Astrocyte (in vitro differentiated cells and primary cell): ENCODE data around the gene CAT. TPM values are rescaled to one million over a fixed set of nuclear protein-coding genes. Genes with fewer than 3 reads are reported as not detected.

Source experiments
- DNase-seq: peaks from one replicate; pipeline ENCODE4 v3.0.0-alpha.2; 2010; ENCODE audit warnings: low read depth
- FAIRE-seq: peaks from 2 replicates; lab custom pipeline; 2011; peaks lifted over from hg19 to GRCh38; lab: Jason Lieb, UNC
- H2AFZ ChIP-seq: 2 replicates; pipeline ENCODE4 v1.6.0; 2012; ENCODE audit warnings: low read depth, low read length, inconsistent platforms
- H3K27ac ChIP-seq: 2 replicates; pipeline ENCODE4 v1.5.1; 2011; ENCODE audit warnings: low read depth, low read length, inconsistent platforms
- H3K27me3 ChIP-seq: 2 replicates; pipeline ENCODE4 v1.6.0; 2011; ENCODE audit warnings: low read length, inconsistent platforms; ENCODE audit not compliant: insufficient read depth
- H3K36me3 ChIP-seq: 2 replicates; pipeline ENCODE4 v1.5.1; 2011; ENCODE audit warnings: low read length, inconsistent platforms; ENCODE audit not compliant: insufficient read depth
- H3K4me1 ChIP-seq: 2 replicates; pipeline ENCODE4 v1.5.1; 2011; ENCODE audit warnings: low read length, inconsistent platforms; ENCODE audit not compliant: insufficient read depth
- H3K4me2 ChIP-seq: 2 replicates; pipeline ENCODE4 v1.6.0; 2012; ENCODE audit warnings: low read length, inconsistent platforms
- H3K4me3 ChIP-seq: 2 replicates; pipeline ENCODE4 v1.5.1; 2011; ENCODE audit warnings: low read depth, mild to moderate bottlenecking, low read length, inconsistent platforms; ENCODE audit not compliant: insufficient read depth
- H3K79me2 ChIP-seq: 2 replicates; pipeline ENCODE4 v1.6.0; 2012; ENCODE audit warnings: mild to moderate bottlenecking, low read length, inconsistent platforms; ENCODE audit not compliant: insufficient read depth
- H3K9ac ChIP-seq: 2 replicates; pipeline ENCODE4 v1.6.0; 2012; ENCODE audit warnings: mild to moderate bottlenecking, low read length, inconsistent platforms
- H3K9me3 ChIP-seq: 2 replicates; pipeline ENCODE4 v1.5.1; 2012; ENCODE audit warnings: low read depth, mild to moderate bottlenecking, low read length, inconsistent platforms; ENCODE audit not compliant: insufficient read depth
- H4K20me1 ChIP-seq: 2 replicates; pipeline ENCODE4 v1.6.0; 2012; ENCODE audit warnings: low read length, inconsistent platforms; ENCODE audit not compliant: insufficient read depth
- H3K27ac Mint-ChIP-seq: one replicate; pipeline ENCODE4 v1.8.0; 2021; ENCODE audit warnings: mild to moderate bottlenecking, mixed read lengths; ENCODE audit not compliant: unreplicated experiment
- H3K27me3 Mint-ChIP-seq: one replicate; pipeline ENCODE4 v1.8.0; 2021; ENCODE audit warnings: low read depth, mixed read lengths; ENCODE audit not compliant: unreplicated experiment
- H3K36me3 Mint-ChIP-seq: one replicate; pipeline ENCODE4 v1.8.0; 2021; ENCODE audit warnings: low read depth, mixed read lengths; ENCODE audit not compliant: unreplicated experiment
- H3K4me1 Mint-ChIP-seq: one replicate; pipeline ENCODE4 v1.8.0; 2021; ENCODE audit warnings: low read depth, mixed read lengths; ENCODE audit not compliant: unreplicated experiment
- H3K4me3 Mint-ChIP-seq: one replicate; pipeline ENCODE4 v1.8.0; 2021; ENCODE audit warnings: mild to moderate bottlenecking, moderate library complexity, mixed read lengths; ENCODE audit not compliant: unreplicated experiment
- H3K9me3 Mint-ChIP-seq: one replicate; pipeline ENCODE4 v1.8.0; 2021; ENCODE audit warnings: mild to moderate bottlenecking, mixed read lengths; ENCODE audit not compliant: unreplicated experiment
- CTCF ChIP-seq: IDR thresholded peaks from 2 replicates; pipeline ENCODE4 v1.5.1; 2011; ENCODE audit warnings: low read depth, mild to moderate bottlenecking, inconsistent platforms, low read length, moderate library complexity; ENCODE audit not compliant: insufficient read depth
- EZH2 ChIP-seq: IDR thresholded peaks from 2 replicates; pipeline ENCODE4 v1.6.1; 2012; ENCODE audit warnings: mild to moderate bottlenecking, low read length, inconsistent platforms; ENCODE audit not compliant: insufficient read depth
- total RNA-seq: library from RNA; stranded (reverse); gene quantifications from 2 replicates; pipeline ENCODE4 v1.2.1, GENCODE V29; 2021

Gene CAT
- total RNA-seq, 1 donor from 2014 or later, result 17.6 TPM

DNA sequence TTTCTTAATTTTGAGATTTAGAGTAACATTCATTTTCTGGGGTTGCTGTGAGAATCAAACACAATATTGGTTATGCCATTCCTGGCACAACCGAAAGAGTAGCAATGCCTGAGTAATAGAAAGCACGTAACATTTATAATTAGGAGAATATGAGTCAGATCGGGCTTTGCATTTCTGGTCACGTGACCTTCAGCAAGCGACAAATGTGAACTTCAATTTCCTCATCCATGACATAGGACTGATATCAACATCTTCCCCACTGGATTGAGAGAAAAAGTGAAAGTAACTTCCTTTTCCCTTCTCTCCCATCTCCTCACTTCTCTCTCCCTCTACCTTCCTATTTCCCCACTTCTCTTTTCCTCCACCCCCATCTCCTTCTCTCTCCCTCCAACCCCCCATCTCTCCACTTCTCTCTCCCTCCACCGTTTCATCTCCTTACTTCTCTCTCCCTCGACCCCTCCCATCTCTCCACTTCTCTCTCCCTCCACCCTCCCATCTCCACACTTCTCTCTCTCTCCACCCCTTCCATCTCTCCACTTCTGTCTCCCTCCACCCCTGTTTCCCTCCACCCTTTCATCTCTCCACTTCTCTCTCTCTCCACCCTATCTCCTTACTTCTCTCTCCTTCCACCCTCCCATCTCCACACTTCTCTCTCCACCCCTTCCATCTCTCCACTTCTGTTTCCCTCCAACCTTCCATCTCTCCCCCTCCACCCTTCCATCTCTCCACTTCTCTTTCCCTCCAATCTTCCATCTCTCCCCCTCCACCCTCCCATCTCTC lies 33.5 kb upstream of the CAT start:
- Histone ChIP-seq H4K20me1 (no peaks in the 10 kb centered on the region), H3K27ac (no peak overlapping the region), H3K79me2 (no peaks in the 10 kb centered on the region), H2AFZ (peak overlapping the region; percentile 24), H3K36me3 (no peaks in the 10 kb centered on the region), H3K4me2 (peak overlapping the region; percentile 71), H3K9ac (no peak overlapping the region), H3K9me3 (no peaks in the 10 kb centered on the region), H3K4me3 (no peak overlapping the region), H3K27me3 (peaks cover 2% of the 10 kb centered on the region), H3K4me1 (no peaks in the 10 kb centered on the region)
- H3K4me1 Mint-ChIP-seq, result no peaks in the 10 kb centered on the region
- no peak overlapping the region for H3K27ac Mint-ChIP-seq
- H3K4me3 Mint-ChIP-seq, result no peak overlapping the region
- DNase-seq, result peak; percentile 45
- peaks cover 3% of the 10 kb centered on the region for H3K9me3 Mint-ChIP-seq
- FAIRE-seq, result peak; percentile 5
- TF ChIP-seq EZH2 (no peak), CTCF (no peak)
- peaks cover 3% of the 10 kb centered on the region for H3K27me3 Mint-ChIP-seq
- H3K36me3 Mint-ChIP-seq, result no peaks in the 10 kb centered on the region

GRCh38 chr11:34406413-34406812 lies 32.3 kb upstream of the CAT start:
- H3K4me1 ChIP-seq, result no peaks in the 10 kb centered on the region
- H3K4me3 ChIP-seq, result no peak overlapping the region
- H3K4me3 Mint-ChIP-seq, result no peak overlapping the region
- H3K27me3 Mint-ChIP-seq, result peaks cover 3% of the 10 kb centered on the region
- H3K27ac ChIP-seq, result no peak overlapping the region
- H3K9me3 Mint-ChIP-seq, result peaks cover 2% of the 10 kb centered on the region
- H3K9ac ChIP-seq, result no peak overlapping the region
- H4K20me1 ChIP-seq, result no peaks in the 10 kb centered on the region
- no peak overlapping the region for H2AFZ ChIP-seq
- H3K79me2 ChIP-seq, result no peaks in the 10 kb centered on the region
- H3K27ac Mint-ChIP-seq, result no peak overlapping the region
- no peak overlapping the region for H3K4me2 ChIP-seq
- DNase-seq, result no peak
- H3K27me3 ChIP-seq, result peaks cover 2% of the 10 kb centered on the region
- no peaks in the 10 kb centered on the region for H3K36me3 ChIP-seq
- no peak for FAIRE-seq
- no peaks in the 10 kb centered on the region for H3K36me3 Mint-ChIP-seq
- H3K9me3 ChIP-seq, result no peaks in the 10 kb centered on the region
- H3K4me1 Mint-ChIP-seq, result no peaks in the 10 kb centered on the region
- TF ChIP-seq EZH2, result no peak
- TF ChIP-seq CTCF, result no peak

DNA sequence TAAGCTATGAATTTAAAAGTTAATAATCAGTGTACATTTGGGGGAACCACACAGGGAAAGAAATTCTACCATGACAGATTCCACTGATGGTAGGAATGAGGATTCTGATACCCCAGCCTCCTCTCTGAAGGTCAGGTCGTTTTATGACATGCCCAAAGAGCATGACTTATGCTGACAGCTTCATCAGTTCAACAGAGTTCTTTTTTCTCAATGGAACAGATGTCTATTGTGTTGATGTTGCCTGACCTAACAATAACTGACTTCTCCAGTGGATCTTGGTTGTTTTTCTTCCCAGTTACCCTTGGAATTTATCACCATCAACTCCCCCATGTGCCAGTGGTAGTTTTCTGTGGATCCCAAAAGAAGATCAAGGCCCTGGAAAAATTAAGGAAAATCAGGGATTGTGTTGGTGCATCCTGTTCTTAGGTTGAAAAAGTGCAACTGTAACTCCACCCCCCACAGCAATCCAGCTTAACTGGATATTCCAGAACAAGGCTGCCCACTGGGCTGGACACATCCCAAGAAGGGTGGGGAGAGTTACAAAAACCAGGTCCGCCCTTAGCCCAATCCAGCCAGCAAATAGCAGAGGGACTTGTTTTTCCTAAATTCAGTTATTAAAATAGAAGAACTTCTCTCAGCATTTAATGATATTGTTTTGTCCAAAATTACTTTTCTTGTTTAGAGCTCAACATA lies 31.5 kb upstream of the CAT start:
- Mint-ChIP-seq H3K4me3 (no peak overlapping the region), H3K9me3 (peaks cover 4% of the 10 kb centered on the region), H3K4me1 (no peaks in the 10 kb centered on the region), H3K27ac (no peak overlapping the region), H3K36me3 (no peaks in the 10 kb centered on the region), H3K27me3 (peaks cover 3% of the 10 kb centered on the region)
- Histone ChIP-seq H3K4me2 (no peak overlapping the region), H3K4me1 (no peaks in the 10 kb centered on the region), H3K36me3 (no peaks in the 10 kb centered on the region), H2AFZ (no peak overlapping the region), H3K27ac (no peak overlapping the region), H4K20me1 (no peaks in the 10 kb centered on the region), H3K9ac (no peak overlapping the region), H3K79me2 (no peaks in the 10 kb centered on the region), H3K9me3 (peaks cover 3% of the 10 kb centered on the region), H3K4me3 (no peak overlapping the region), H3K27me3 (peaks cover 2% of the 10 kb centered on the region)
- DNase-seq, result no peak
- FAIRE-seq, result no peak
- TF ChIP-seq CTCF (no peak), EZH2 (no peak)
